ENCODE data around the gene UBXN10.

The UBXN10 gene

DNA sequence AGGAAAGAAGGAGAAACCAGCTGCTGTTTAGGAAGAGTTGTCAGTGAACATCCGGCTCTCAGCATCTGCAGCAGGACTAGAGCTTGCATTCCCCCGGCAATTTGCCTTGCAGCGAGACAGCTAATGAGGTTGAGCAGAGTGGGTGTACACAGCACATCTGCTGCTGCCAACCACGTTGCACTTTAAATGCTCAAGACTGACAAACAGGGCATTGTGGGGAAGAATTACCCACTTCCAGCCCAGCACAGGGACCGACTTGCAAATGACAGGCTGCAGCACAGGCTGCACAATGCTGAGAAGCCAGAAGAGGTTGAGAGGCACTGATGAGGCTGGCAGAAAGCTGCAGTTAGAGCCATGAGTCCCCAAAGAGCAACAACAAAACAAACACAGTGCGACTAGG lies 48.0 kb downstream of the UBXN10 start:
- peak in 49 of 58 donors; percentile 16 to 82 (median 49) for DNase-seq

- DNase-seq, result no peak
Observed at GRCh38 chr1:20234788-20235535, 49.1 kb downstream of the UBXN10 start.

- no peak for DNase-seq
Observed at GRCh38 chr1:20237646-20238045, 51.8 kb downstream of the UBXN10 start.

- DNase-seq, result no peak
Observed at GRCh38 chr1:20240012-20240411, 54.1 kb downstream of the UBXN10 start.

DNA sequence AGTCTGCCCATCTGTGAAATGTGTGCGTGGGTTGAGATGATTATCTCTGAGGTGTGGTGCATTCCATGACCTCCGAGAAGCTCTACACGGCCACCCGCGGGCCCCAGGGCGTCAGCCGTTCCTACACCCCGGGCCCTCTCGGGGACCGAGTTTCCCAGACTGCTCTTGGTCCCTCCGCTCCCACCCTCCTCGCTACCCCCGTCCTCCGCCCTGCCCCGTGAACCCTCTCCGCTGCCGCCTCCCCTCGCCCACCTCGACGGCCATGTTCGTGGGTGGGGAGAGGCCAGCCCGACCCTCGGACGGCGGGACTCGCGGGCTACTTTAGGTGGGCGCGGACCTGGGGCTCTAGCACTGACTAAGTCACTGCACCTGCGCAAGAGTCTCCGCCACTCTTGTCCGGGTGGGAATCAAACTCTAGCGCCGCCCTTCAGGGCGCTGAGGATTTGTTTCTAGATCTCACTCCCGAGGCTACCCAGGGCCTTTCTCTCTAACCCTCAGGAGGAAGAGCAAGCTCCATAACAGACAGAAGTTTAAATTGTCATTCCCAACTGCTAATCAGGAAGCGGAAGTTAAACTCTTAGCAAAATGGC lies 57.1 kb downstream of the UBXN10 start:
- no peak for DNase-seq

Measured in anterior cingulate cortex (tissue), 58 donors.